SU-DHL-6 (cell line): ENCODE results near the gene NLRP3.

ENCODE experiments used
- H2AFZ ChIP-seq: fragments of 200-600 bp; sonication (generic); 2 replicates; pipeline ENCODE4 v1.6.1; 2014; ENCODE audit warnings: low read depth, mild to moderate bottlenecking, moderate library complexity, mixed read lengths, antibody characterized with exemption, low read length; ENCODE audit not compliant: severe bottlenecking
- H3F3A ChIP-seq: fragments of 200-600 bp; shearing (Covaris generic); 2 replicates; pipeline ENCODE4 v1.6.0; 2016; ENCODE audit warnings: antibody characterized with exemption, mild to moderate bottlenecking; ENCODE audit not compliant: insufficient read depth
- H3K27ac ChIP-seq: fragments of 200-600 bp; sonication (generic); 2 replicates; pipeline ENCODE4 v1.5.1; 2016; ENCODE audit warnings: low read depth, mild to moderate bottlenecking, low read length, moderate library complexity, mixed read lengths
- H3K27me3 ChIP-seq: fragments of 200-600 bp; sonication (generic), shearing (Covaris generic); 2 replicates; pipeline ENCODE4 v1.6.0; 2014; ENCODE audit warnings: mild to moderate bottlenecking, low read length
- H3K36me3 ChIP-seq: fragments of 200-600 bp; sonication (generic); 2 replicates; pipeline ENCODE4 v1.6.1; 2014; ENCODE audit warnings: mild to moderate bottlenecking, low read length, mixed read lengths
- H3K4me2 ChIP-seq: fragments of 300-600, 200-600 bp; shearing (Covaris generic), sonication (generic); 2 replicates; pipeline ENCODE4 v1.6.0; 2014; ENCODE audit warnings: low read length, low read depth, mild to moderate bottlenecking; ENCODE audit not compliant: poor library complexity, severe bottlenecking
- H3K4me3 ChIP-seq: fragments of 200-600 bp; sonication (generic); 2 replicates; pipeline ENCODE4 v1.5.1; 2014; ENCODE audit warnings: antibody characterized with exemption, low read length, mild to moderate bottlenecking, mixed read lengths; ENCODE audit not compliant: insufficient read depth, poor library complexity, severe bottlenecking
- H3K79me2 ChIP-seq: fragments of 200-600 bp; sonication (generic); 2 replicates; pipeline ENCODE4 v1.6.1; 2014; ENCODE audit warnings: mild to moderate bottlenecking, low read length, moderate library complexity; ENCODE audit not compliant: insufficient read depth
- H3K9ac ChIP-seq: fragments of 200-600 bp; sonication (generic); 2 replicates; pipeline ENCODE4 v1.7.0; 2014; ENCODE audit warnings: mild to moderate bottlenecking, low read length
- H3K9me2 ChIP-seq: fragments of 200-600 bp; sonication (generic); replicated peaks from 2 replicates; pipeline ENCODE4 v1.6.1; 2014; ENCODE audit warnings: low read length; ENCODE audit not compliant: insufficient read depth
- H3K9me3 ChIP-seq: fragments of 200-600 bp; sonication (generic); 2 replicates; pipeline ENCODE4 v1.6.1; 2014; ENCODE audit warnings: low read length, mixed read lengths; ENCODE audit not compliant: insufficient read depth
- H4K20me1 ChIP-seq: fragments of 200-600 bp; sonication (generic); 2 replicates; pipeline ENCODE4 v1.6.1; 2014; ENCODE audit warnings: low read depth, mild to moderate bottlenecking, antibody characterized with exemption, low read length, moderate library complexity, mixed read lengths
- CTCF ChIP-seq: fragments of 200-600 bp; sonication (generic); IDR thresholded peaks from one replicate; pipeline ENCODE4 v1.5.1; 2017; ENCODE audit warnings: antibody characterized with exemption, mild to moderate bottlenecking, low read length, moderate library complexity; ENCODE audit not compliant: insufficient read depth, poor library complexity, severe bottlenecking
- EZH2phosphoT487 ChIP-seq: fragments of 200-600 bp; sonication (generic), shearing (Covaris generic); conservative IDR thresholded peaks from 2 replicates; pipeline ENCODE4 v1.6.1; 2018; ENCODE audit warnings: mild to moderate bottlenecking, antibody characterized with exemption, low read length, moderate library complexity, mixed read lengths

Gene NLRP3

DNA sequence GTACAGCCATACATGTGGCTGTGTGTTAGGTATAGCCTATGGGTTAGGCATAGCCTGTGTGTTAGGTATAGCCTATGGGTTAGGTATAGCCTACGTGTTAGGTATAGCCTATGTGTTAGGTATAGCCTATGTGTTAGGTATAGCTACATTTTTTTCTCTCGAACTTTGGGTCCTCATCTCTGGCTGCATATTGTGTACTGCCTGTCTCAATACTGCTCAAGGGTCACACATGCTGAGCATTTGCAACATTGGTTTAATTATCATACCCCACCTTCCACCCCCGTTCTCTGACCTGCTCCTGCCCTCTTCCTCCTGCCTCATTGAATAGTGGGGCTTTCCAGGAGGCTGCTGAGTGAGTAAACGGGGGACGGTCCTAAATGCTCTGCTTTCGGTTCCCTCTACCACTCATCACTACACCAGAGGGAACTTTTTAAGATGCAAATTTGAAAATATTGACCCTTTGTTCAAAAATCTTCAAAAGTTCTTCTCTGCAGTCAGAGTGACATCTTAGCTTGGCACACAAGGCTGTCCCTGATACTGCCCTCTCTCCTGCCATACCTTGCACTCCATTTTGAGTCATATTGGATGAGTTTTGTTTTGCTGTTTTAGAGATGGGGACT lies 24.1 kb downstream of the NLRP3 start:
- Histone ChIP-seq H3K4me2 (no peak overlapping the region), H4K20me1 (no peaks in the 10 kb centered on the region), H3K9me2 (no peaks in the 10 kb centered on the region), H2AFZ (no peak overlapping the region), H3F3A (no peaks in the 10 kb centered on the region), H3K9ac (no peak overlapping the region), H3K36me3 (no peaks in the 10 kb centered on the region), H3K9me3 (no peaks in the 10 kb centered on the region), H3K27me3 (no peaks in the 10 kb centered on the region), H3K27ac (no peak overlapping the region), H3K79me2 (no peaks in the 10 kb centered on the region), H3K4me3 (no peak overlapping the region)
- TF ChIP-seq EZH2phosphoT487 (no peak), CTCF (no peak)

DNA sequence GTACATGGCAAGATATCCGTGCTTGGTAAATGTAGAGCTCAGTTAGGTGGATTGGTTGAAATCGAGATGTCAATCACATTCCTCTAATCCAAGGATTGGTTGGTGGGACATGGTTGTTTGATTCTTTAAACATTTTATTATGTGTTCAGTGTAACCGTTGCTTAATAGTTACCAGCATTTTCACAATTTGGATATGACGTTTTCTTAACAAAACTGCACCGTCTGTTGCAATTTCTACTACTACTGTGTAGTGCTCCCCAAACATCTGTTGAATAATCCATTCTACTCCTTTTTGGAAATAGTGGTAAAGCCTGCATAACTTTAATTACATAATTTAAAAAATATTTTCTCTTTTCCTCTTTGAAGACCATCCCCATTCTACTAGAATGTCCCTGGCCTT lies 25.6 kb downstream of the NLRP3 start:
- Histone ChIP-seq H3K9me2 (no peaks in the 10 kb centered on the region), H3F3A (no peaks in the 10 kb centered on the region), H3K4me3 (no peak overlapping the region), H3K4me2 (no peak overlapping the region), H3K27ac (no peak overlapping the region), H2AFZ (no peak overlapping the region), H3K27me3 (no peaks in the 10 kb centered on the region), H3K9me3 (no peaks in the 10 kb centered on the region), H3K9ac (no peak overlapping the region), H3K79me2 (no peaks in the 10 kb centered on the region), H4K20me1 (no peaks in the 10 kb centered on the region), H3K36me3 (no peaks in the 10 kb centered on the region)
- no peak for TF ChIP-seq CTCF
- TF ChIP-seq EZH2phosphoT487: no peak

GRCh38 chr1:247442164-247442563 lies 26.2 kb downstream of the NLRP3 start:
- Histone ChIP-seq H4K20me1 (no peaks in the 10 kb centered on the region), H3K9me2 (no peaks in the 10 kb centered on the region), H3K9ac (no peak overlapping the region), H3K36me3 (no peaks in the 10 kb centered on the region), H2AFZ (no peak overlapping the region), H3K27me3 (no peaks in the 10 kb centered on the region), H3K9me3 (no peaks in the 10 kb centered on the region), H3K79me2 (no peaks in the 10 kb centered on the region), H3F3A (no peaks in the 10 kb centered on the region), H3K27ac (no peak overlapping the region), H3K4me2 (no peak overlapping the region), H3K4me3 (no peak overlapping the region)
- TF ChIP-seq EZH2phosphoT487: no peak
- no peak for TF ChIP-seq CTCF

- Histone ChIP-seq H3K36me3 (no peaks in the 10 kb centered on the region), H3K4me2 (no peak overlapping the region), H3K79me2 (no peaks in the 10 kb centered on the region), H3K27me3 (no peaks in the 10 kb centered on the region), H3F3A (no peaks in the 10 kb centered on the region), H3K9me3 (no peaks in the 10 kb centered on the region), H3K27ac (no peak overlapping the region), H3K4me3 (no peak overlapping the region), H2AFZ (no peak overlapping the region), H4K20me1 (no peaks in the 10 kb centered on the region), H3K9ac (no peak overlapping the region), H3K9me2 (no peaks in the 10 kb centered on the region)
- no peak for TF ChIP-seq EZH2phosphoT487
- no peak for TF ChIP-seq CTCF
Observed at GRCh38 chr1:247443641-247444040, 27.7 kb downstream of the NLRP3 start.
